Keratinocyte (primary cell): ENCODE measurements around the gene DNAH17.

ENCODE experiments used
- CTCF ChIP-seq, 3 experiments: IDR thresholded peaks in 1 of 3; conservative IDR thresholded peaks in 1 of 3; optimal IDR thresholded peaks in 1 of 3; 2 replicates in 2 of 3; 3 replicates in 1 of 3; pipeline versions ENCODE3 to v1.5.1; 2011; ENCODE audit warnings: low read length in 3 of 3, mild to moderate bottlenecking in 3 of 3, moderate library complexity in 2 of 3, control low read depth in 1 of 3, inconsistent platforms in 1 of 3; ENCODE audit not compliant: insufficient read depth in 2 of 3; ENCODE audit errors: extremely low read depth in 1 of 3
- EZH2 ChIP-seq: IDR thresholded peaks from one replicate; pipeline ENCODE4 v1.6.1; 2012; ENCODE audit warnings: inconsistent platforms, mild to moderate bottlenecking, low read length, moderate library complexity

- no peak for TF ChIP-seq CTCF (optimal IDR thresholded peaks at IDR 0.05 in 1 of 3, IDR thresholded peaks at IDR 0.05 in 1 of 3, conservative IDR thresholded peaks at IDR 0.05 in 1 of 3; ENCODE audit: extremely low read depth in 1 of 3, insufficient read depth in 2 of 3, low read length in 3 of 3)
- TF ChIP-seq EZH2: no peak
Measured at GRCh38 chr17:78500806-78501205, 76.4 kb downstream of the DNAH17 start.
